Activated CD4-positive, alpha-beta T cell treated with anti-CD3 and anti-CD28 coated beads, Interleukin-2, amount 50 U/mL, for 16 hours (primary cell): Measurements from ENCODE around the gene HSPB7.
"Not testable (repeated sequence)": the region's sequence is repeated elsewhere in the genome, so short reads cannot be mapped to it uniquely, and the experiment has no call there.

Experiments
- DNase-seq: peaks from one replicate; pipeline ENCODE4 v3.0.0-alpha.2; 2020

The HSPB7 gene

DNA sequence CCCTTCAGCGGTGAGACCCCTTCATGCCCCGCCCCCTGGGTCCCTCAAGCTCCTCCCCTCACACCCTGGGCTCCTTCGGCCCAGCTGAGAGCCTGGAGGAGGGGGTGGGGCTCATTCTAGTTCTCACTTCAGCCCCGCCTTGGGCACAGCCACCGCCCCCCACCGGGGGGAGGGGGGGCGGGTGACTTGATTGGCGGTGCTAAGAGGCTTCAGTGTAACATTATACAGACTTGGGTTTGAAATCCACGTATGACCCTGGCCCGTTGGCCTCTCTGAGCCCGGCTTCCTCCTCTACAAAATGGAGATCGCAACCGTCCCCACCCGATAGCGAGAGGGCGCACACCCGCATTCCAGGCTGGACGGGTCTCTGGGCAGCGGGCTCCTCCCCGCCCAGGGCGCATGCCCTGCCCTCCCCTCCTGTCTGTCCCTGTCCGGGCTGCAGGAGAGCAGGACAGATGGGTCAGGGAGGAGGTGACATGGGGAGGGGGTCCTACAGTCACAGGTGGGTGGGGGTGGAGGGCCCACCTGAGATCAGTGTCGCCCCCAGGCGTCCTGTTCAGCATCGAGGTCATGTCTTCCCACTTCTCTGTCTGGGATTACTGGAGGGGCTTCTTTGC lies 30.8 kb upstream of the HSPB7 start:
- DNase-seq, result peak; percentile 21

GRCh38 chr1:16047791-16048475 lies 30.1 kb upstream of the HSPB7 start:
- no peak for DNase-seq

DNA sequence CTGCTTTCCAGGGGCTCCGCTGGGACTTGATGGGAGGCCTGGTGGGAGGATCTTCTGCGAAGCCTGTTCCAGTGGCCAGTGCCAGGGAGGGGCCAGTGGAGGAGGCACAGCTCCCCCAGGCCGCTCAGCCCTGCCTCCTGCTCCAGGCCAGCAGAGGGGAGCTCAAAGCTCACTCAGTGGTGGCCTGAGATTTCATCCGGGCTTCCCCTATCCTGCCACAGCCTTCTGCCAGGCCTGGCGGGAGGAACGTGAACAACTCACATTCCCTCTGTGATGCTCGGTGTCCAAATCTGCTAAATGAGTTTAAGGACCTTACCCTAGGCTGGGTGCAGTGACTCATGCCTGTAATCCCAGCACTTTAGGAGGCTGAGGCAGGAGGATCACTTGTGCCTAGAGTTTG lies 29.0 kb upstream of the HSPB7 start:
- DNase-seq, result no peak

DNA sequence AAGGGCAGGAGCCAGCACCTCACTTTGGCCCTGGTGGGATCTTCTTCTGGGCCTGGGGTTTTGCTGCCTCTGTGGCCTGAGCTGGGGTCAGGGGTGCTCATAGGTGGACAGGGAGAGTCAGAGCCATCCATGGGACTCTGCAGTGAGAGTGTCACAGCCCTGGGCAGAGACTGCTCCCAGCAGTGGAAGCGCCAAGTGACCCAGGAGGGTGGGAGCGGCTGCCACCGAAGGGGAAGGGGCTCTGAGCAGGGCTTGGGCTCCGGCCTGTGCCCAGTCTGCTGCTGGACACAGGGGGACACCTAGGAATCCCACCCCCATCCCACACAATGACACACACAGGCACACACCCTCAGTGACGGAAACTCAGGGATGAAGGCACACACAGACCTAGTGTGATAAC lies 26.1 kb upstream of the HSPB7 start:
- DNase-seq, result no peak

GRCh38 chr1:16043521-16043920 lies 25.7 kb upstream of the HSPB7 start, which contains the start of gene CLCNKB:
Gene CLCNKB, plus strand, starts transcription at chr1:16043782. Its CDS starts 711 bp downstream, at chr1:16044493.
- DNase-seq, result no peak

DNA sequence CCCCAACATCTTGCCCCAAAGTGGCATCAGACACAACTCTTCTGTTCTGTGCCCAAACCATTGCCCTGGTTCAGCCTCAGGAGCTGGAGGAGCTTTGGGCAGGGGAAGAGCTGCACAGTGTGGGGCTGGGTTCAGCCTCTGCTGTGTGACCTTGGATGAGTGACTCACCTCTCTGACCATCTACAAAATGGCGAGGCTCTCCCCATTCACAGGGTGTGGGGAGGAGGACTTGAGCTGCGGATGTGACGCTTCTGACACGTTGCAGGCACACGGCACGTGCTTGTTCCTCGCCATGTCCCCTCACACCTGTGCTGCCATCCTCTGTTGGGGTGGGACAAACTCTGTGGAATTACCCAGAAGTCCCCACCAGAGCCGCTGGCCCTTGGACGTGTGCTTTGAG lies 24.8 kb upstream of the HSPB7 start:
- not testable (repeated sequence) for DNase-seq

- no peak for DNase-seq
Observed at GRCh38 chr1:16042096-16042495, 24.3 kb upstream of the HSPB7 start.

- no peak for DNase-seq
Observed at GRCh38 chr1:16041200-16041599, 23.4 kb upstream of the HSPB7 start.

DNA sequence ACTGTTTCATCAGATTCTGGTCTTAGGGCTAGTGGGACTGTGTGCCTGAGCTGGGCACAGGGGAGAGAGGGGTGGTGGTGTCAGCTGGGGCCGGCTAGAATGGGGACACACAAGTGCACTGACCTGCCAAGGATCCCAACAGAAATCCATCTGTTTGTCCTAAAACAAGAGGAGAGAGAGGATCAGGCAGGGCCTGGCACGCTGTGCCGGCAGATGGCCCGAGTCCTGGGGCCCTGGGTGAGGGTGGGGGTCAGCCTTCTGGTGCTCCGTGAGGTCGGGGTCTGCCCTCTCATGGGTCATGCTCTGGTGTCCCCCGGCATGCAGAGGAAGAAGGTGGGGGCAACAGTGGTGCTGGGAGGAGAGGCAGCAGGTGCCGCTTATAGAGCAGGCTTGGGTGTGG lies 22.0 kb upstream of the HSPB7 start:
- DNase-seq, result not testable (repeated sequence)

DNA sequence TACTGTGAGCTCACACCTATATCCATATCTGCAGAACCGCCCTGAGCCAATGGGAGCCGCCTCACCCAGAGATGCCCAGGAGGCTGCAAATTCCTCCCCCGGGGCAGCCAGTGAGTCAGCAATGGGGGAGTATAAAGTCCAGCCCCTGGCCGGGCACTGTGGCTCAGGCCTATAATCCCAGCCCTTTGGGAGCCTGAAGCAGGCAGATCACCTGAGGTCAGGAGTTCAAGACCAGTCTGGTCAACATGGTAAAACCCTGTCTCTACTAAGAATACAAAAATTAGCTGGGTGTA lies 20.7 kb upstream of the HSPB7 start:
- DNase-seq, result no peak

DNA sequence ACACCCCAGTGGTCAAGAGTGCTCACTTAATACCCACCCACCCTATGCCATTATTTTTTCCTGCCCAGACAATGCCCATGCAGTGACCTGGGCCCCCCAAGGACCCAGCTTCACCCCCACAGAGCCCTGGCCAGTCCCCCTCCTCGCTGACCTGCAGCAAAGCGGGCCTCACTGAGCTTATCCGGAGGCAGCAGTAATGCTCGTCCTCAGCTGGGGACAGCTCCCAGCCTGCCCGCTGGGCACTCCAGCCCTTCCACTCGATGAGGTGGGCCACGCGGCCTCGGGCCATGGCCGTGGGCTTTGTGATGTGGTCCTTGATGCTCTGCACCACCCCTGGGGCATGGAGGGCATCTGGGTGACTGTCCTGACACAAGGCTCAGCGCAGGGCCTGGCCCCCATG lies 18.6 kb upstream of the HSPB7 start:
- DNase-seq, result not testable (repeated sequence)

- not testable (repeated sequence) for DNase-seq
Observed at GRCh38 chr1:16033103-16033632, 15.3 kb upstream of the HSPB7 start.

DNA sequence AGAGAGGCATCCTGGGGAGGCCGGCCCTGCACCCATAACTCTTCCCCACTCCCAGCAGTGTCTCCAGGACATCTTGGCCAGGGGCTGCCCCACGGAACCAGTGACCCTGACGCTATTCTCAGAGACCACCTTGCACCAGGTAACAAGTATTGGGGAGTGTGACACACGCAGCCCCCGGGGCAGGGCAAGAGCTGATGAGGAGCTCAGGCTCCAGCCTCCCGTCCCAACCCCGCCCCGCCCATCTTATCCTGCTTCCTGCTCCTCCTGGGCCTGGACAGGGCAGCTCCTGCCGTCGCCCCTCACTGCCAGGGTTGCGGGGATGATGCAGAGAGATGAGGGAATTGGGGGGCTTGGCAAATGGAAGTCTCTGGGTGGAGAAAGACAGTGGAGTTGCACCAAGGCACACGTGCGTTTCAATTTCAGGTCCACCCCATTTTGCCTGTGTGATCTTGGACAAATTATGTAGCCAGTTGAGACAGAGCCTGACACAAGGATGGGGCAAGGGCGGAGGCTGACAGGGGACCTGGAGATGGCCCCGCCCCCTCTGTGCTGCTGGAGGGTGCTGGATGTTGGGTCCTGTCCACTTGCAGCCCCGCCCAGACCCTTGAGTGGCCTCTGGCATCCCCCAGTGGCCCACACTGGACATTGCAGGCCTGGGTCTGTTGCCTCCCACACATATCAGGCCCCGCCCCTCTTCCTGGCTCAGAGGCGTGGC lies 14.7 kb upstream of the HSPB7 start:
- peak; percentile 71 for DNase-seq

- DNase-seq, result no peak
Observed at GRCh38 chr1:16031551-16031950, 13.7 kb upstream of the HSPB7 start.

DNA sequence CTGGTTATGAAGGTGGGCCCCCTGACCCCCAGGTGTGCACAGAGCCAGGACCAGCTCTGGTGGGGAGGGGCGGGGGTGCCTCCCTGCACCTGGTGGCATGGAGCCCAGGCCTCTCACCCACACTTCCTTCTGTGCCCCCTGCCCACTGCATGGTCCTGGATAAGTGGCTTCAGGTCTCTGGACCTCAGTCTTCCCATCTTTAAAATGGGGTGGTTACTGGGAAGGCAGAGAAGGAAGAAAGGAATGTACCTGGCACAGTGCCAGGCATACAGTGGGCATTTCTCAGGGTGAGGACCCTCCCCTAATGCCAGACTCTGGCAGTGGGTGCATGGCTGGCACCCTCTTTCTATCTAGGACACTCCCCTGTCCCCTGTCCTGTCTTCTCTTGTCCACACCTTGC lies 11.4 kb upstream of the HSPB7 start:
- DNase-seq, result no peak

- DNase-seq, result not testable (repeated sequence)
Observed at GRCh38 chr1:16029003-16029268, 11.1 kb upstream of the HSPB7 start.

DNA sequence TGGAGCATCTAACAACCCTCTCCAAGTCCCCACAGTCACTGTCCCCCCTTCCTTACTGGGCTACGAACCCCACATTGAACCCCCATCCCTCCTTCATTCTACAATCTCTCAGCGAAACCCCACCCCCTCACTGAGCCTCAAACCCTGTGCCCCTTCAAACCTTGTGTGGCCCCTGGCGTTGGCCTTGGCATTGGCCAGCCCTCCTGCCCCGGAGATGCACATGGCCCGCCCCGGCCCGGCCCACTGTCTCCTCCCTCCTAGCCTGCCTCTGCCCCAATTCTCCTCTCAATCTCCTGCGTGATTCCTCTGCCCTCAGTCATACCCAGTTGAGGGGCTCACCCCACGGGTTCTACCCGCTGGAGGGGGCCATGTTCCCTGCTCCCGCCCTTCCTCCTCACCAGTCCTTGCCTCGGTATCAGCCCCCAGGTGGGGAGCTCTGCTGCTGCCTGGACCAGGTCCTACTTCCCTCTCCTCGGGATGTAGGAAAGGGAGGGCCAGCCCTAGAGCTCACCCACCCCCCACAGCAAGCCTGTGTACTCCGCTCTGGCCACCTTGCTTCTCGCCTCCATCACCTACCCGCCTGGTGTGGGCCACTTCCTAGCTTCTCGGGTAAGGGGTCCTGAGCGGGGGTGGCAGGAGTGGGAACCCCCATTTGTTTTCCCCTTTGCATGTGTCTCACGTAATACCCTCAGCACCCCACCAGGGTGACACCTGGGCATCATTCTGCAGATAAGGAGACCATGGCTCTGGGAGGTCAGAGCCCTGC lies 10.6 kb upstream of the HSPB7 start:
- no peak for DNase-seq

DNA sequence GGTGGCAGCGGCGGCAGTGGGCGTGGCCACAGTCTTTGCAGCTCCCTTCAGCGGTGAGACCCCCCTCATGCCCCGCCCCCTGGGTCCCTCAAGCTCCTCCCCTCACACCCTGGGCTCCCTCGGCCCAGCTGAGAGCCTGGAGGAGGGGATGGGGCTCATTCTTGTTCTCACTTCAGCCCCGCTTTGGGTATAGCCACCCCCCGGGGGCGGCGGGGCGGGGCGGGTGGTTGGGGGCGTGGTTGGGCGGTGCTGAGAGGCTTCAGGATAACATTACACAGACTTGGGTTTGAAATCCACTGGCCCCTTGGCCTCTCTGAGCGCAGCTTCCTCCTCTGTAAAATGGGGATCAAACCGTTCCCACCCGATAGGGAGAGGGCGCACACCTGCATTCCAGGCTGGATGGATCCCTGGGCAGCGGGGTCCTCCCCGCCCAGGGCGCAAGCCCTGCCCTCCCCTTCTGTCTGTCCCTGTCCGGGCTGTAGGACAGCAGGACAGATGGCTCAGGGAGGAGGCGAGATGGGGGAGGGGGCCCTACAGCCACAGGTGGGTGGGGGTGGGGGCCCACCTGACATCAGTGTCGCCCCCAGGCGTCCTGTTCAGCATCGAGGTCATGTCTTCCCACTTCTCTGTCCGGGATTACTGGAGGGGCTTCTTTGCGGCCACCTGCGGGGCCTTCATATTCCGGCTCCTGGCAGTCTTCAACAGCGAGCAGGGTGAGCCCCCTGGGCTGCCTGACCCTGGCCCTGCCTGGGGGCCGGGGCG lies 9.1 kb upstream of the HSPB7 start:
- DNase-seq, result no peak

DNA sequence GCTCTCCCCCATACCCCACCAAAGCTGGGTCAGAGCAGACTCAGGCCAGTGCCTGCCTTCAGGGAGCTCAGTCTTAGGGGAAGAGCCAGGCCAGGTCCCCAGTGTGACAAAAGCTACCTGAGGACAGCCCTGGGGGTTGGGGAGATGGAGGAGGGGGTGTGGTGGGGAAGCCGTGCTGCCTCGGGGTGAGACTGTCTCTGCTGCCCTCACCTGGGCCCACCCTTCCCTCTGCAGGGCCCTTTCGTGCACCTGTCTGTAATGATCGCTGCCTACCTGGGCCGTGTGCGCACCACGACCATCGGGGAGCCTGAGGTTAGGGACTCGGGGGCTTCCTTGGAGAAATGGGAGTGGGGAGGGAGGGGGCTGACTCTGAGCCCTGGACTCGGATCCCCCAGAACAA lies 8.5 kb upstream of the HSPB7 start:
- DNase-seq, result not testable (repeated sequence)

DNA sequence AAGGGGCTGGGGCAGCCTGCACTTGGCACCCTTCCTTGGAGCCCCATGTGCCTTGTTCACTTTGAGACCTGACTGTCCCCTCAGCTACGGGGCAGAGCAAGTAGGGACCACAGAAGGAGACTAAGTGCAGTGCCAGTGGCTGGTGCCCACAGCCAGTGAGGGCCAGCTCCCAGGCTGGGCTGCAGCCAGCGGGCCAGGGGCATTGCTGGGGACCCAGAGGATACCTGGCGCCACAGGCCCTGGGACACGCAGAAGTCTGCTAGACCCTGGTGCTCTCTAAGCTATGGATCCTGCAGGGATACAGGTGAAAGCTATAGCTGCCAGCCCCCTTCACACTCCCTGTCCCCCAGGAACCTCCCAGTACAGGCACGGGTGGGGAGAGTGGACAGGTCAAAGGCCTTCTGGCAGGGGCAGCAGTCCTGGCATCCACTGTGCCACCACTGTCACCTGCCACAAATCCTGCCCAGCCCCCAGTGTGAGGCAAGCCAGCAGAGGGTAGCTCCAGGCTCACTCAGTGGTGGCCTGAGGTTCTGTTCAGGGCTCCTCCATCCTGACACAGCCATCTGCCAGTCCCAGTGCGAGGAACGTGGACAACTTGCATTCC lies 5.3 kb upstream of the HSPB7 start:
- DNase-seq, result no peak

DNA sequence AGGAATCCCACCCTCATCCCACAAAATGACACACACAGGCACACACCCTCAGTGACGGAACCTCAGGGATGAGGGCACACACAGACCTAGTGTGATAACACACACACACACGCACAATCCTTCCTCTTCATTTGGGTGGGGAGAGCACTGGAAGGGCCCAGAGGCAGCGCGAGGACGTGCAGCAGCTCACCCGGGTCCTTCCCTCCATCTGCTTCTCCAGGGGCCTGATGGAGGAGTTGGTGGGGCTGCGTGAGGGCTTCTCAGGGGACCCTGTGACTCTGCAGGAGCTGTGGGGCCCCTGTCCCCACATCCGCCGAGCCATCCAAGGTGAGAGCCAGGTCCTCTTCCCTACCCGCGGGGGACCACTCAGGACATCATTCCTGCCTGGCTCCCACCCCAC lies 4.5 kb upstream of the HSPB7 start:
- no peak for DNase-seq

DNA sequence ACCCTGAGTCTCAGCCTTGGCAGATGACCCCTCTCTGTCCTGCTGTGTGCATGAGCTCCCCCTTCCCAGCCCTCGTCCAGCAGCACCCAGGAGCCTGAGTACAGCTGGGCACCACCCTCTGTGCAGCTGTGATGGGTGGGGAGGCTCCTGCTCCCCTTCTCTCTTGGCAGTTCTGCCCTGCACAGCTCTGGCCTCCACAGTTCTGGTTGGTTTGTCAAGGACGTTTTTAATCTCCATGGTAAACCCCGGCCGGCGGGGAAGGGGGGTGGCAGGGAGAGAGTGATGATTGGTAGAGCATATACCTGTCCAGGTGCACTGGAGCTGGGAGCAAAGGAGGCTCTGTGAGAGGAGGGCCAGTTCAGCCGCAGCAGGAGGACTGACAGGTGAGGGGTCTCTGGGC lies 3.8 kb upstream of the HSPB7 start, which contains the start of gene CLCNKA:
CLCNKA (plus strand) TSS at position 356 of the 400 bp plus-strand sequence. CDS start 584 bp downstream, outside the sequence.
- no peak for DNase-seq
